HG02798 (cell line): ENCODE measurements around the gene PIANP.
"Not testable (repeated sequence)": the region's sequence is repeated elsewhere in the genome, so short reads cannot be mapped to it uniquely, and the experiment has no call there.

Experiments
- ATAC-seq: cut with Tn5 transposase; IDR thresholded peaks from one replicate; pipeline ENCODE4 v1.9.1; 2021; ENCODE audit warnings: mild to moderate bottlenecking; ENCODE audit not compliant: unreplicated experiment, poor library complexity

PIANP gene

GRCh38 chr12:6700646-6701051 lies at the start of gene PIANP:
TSS of gene PIANP (minus strand) at chr12:6700815. CDS start at chr12:6698061, 2,754 bp downstream.
- ATAC-seq: no peak

- ATAC-seq: no peak
These were observed 48.1 kb upstream of the PIANP start for GRCh38 chr12:6748761-6749160.

GRCh38 chr12:6747216-6747615 lies 46.6 kb upstream of the PIANP start:
- ATAC-seq: no peak

GRCh38 chr12:6745741-6746525 lies 45.3 kb upstream of the PIANP start:
- ATAC-seq: no peak

- ATAC-seq: not testable (repeated sequence)
These were observed 42.7 kb upstream of the PIANP start for GRCh38 chr12:6743300-6743699.

GRCh38 chr12:6742834-6743233 lies 42.2 kb upstream of the PIANP start:
- no peak for ATAC-seq

GRCh38 chr12:6742080-6742479 lies 41.5 kb upstream of the PIANP start:
- not testable (repeated sequence) for ATAC-seq

- no peak for ATAC-seq
These were observed 36.1 kb upstream of the PIANP start for GRCh38 chr12:6736754-6737153.

GRCh38 chr12:6735448-6736191 lies 35.0 kb upstream of the PIANP start:
- peak; percentile 32 for ATAC-seq

GRCh38 chr12:6734506-6735387 lies 34.1 kb upstream of the PIANP start:
- no peak for ATAC-seq

- ATAC-seq: no peak
These were observed 29.6 kb upstream of the PIANP start for GRCh38 chr12:6730169-6730568.

GRCh38 chr12:6729186-6729585 lies 28.6 kb upstream of the PIANP start:
- no peak for ATAC-seq

- no peak for ATAC-seq
These were observed 24.7 kb upstream of the PIANP start for GRCh38 chr12:6725350-6725749.

GRCh38 chr12:6724409-6724797 lies 23.8 kb upstream of the PIANP start:
- ATAC-seq: peak; percentile 9

- peak; percentile 96 for ATAC-seq
These were observed 23.2 kb upstream of the PIANP start, which contains the start of gene COPS7A for GRCh38 chr12:6723607-6724408. TSS of gene COPS7A (plus strand) at chr12:6724046. CDS start at chr12:6724657, 611 bp downstream.

GRCh38 chr12:6722863-6723262 lies 22.2 kb upstream of the PIANP start:
- ATAC-seq: no peak

- ATAC-seq: no peak
These were observed 16.3 kb upstream of the PIANP start for GRCh38 chr12:6716874-6717437.

GRCh38 chr12:6716031-6716873 lies 15.6 kb upstream of the PIANP start:
- not testable (repeated sequence) for ATAC-seq
